ENCODE results near the gene VWA8.

GRCh38 chr13:41702540-41702939 lies 258.4 kb downstream of the VWA8 start:
- TF ChIP-seq POLR2AphosphoS5 (IDR thresholded peaks at IDR 0.05): no peak
- no peak for TF ChIP-seq CTCF (IDR thresholded peaks at IDR 0.05)

Data from breast epithelium (tissue), 3 donors.